Measurements from ENCODE around the gene PKD1L1.

The PKD1L1 gene

DNA sequence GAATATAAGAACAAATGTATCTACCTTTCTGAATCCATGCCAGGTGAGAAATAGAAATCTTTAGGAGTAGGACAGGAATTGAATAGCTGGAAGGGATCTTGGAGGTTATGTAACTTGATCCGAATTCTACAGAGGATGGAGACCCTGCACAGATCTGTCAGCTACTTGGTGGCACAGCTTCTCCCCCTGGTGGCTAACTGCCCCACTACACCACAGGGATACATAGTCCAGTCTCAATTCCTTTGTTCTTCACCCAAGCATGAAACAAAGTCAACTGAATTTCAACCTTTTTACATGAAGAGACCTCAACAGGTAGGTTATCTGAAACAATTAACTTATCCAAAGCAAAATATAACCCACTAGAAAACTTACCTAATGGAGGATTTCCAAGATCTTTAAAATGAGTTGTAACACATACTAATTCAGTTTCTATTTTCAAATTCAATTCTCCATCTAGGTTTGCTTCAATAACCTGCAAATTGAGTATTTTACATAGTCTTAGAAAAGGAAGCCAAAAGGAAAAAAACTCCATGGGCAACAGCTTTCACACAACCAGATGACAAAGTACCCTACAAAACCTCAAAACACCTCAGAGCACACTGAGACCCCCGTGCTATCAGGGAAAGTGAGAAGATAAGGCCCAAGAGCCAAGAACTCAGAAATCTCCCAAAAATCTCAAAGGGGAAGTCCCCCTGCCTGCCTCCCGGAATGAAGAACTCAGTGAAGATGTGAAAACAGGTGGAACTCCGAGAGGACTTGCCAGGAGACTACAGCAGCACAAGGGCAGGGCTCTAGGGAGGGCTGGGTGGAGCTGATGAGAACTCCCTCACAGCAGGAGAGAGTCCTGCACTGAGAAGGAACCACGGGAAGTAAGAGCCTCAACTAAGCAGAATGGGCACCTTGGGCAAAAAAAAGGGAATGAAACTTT is 20.8 kb upstream of the PKD1L1 start:
- DNase-seq (ENCODE audit: low spot score) = no peak
- no peaks in the 10 kb centered on the region for H3K27me3 ChIP-seq (ENCODE audit: insufficient read depth, poor library complexity, severe bottlenecking)
- H3K27ac ChIP-seq (ENCODE audit: poor library complexity, severe bottlenecking) = no peak overlapping the region
- no peaks in the 10 kb centered on the region for H3K4me1 ChIP-seq (ENCODE audit: insufficient read depth, poor library complexity, severe bottlenecking)
- H3K9me3 ChIP-seq (ENCODE audit: severe bottlenecking) = no peaks in the 10 kb centered on the region
- TF ChIP-seq, protein P1, sequence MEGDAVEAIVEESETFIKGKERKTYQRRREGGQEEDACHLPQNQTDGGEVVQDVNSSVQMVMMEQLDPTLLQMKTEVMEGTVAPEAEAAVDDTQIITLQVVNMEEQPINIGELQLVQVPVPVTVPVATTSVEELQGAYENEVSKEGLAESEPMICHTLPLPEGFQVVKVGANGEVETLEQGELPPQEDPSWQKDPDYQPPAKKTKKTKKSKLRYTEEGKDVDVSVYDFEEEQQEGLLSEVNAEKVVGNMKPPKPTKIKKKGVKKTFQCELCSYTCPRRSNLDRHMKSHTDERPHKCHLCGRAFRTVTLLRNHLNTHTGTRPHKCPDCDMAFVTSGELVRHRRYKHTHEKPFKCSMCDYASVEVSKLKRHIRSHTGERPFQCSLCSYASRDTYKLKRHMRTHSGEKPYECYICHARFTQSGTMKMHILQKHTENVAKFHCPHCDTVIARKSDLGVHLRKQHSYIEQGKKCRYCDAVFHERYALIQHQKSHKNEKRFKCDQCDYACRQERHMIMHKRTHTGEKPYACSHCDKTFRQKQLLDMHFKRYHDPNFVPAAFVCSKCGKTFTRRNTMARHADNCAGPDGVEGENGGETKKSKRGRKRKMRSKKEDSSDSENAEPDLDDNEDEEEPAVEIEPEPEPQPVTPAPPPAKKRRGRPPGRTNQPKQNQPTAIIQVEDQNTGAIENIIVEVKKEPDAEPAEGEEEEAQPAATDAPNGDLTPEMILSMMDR (IDR thresholded peaks at IDR 0.05; ENCODE audit: poor library complexity, severe bottlenecking) = peak; percentile 79
- no peak overlapping the region for H3K4me3 ChIP-seq (ENCODE audit: severe bottlenecking)
- peak; percentile 67; the same call in 2 of the 3 replicates for ATAC-seq (ENCODE audit: low read depth)
- H3K36me3 ChIP-seq (ENCODE audit: low read depth) = peaks cover 90% of the 10 kb centered on the region

DNA sequence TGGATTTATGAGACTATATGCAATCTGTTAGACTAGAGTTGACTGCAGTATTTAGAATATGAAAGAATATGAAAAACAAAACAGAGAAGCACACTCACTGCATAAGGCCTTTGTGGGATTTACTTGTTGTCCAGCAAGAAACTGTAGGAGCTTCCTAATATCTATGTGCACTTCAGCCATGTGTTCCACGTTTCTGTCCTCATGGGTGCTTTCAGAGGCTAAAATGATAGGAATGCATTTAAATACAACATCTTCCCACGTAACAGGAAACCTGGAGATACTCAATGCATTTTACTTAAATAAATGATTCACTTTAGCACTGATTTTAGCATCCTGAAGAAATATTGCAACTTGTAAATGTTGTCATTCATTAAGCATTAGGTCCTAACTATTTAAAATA is 19.4 kb upstream of the PKD1L1 start:
- Histone ChIP-seq H3K9me3 (ENCODE audit: severe bottlenecking) (no peaks in the 10 kb centered on the region), H3K27ac (ENCODE audit: poor library complexity, severe bottlenecking) (no peak overlapping the region), H3K4me1 (ENCODE audit: insufficient read depth, poor library complexity, severe bottlenecking) (no peaks in the 10 kb centered on the region), H3K27me3 (ENCODE audit: insufficient read depth, poor library complexity, severe bottlenecking) (no peaks in the 10 kb centered on the region), H3K4me3 (ENCODE audit: severe bottlenecking) (no peak overlapping the region), H3K36me3 (ENCODE audit: low read depth) (peaks cover 89% of the 10 kb centered on the region)
- no peak for ATAC-seq (ENCODE audit: low read depth)
- no peak for DNase-seq (ENCODE audit: low spot score)
- TF ChIP-seq, protein P1 (IDR thresholded peaks at IDR 0.05; ENCODE audit: poor library complexity, severe bottlenecking) = no peak

DNA sequence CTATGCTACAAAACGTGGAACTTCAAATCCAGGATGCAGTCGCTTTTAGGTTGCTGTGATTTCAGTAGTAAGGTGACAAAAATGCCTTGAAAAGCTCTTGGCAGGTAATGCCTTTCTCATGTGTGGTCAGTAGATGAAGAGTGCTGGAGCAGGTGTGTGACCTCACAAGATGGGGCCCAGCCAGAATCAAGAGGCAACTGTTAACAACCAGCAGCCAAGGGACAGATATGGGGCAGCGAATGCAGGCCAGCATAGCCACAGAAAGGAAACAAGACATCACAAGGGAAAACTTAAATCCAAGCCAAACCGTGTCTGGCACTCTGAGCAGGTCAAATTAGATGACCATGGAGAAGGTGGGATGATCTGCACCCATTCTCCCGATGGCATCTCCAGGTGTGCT is 18.9 kb upstream of the PKD1L1 start:
- TF ChIP-seq, protein P1 (IDR thresholded peaks at IDR 0.05; ENCODE audit: poor library complexity, severe bottlenecking) = no peak
- H3K27ac ChIP-seq (ENCODE audit: poor library complexity, severe bottlenecking) = no peak overlapping the region
- no peaks in the 10 kb centered on the region for H3K4me1 ChIP-seq (ENCODE audit: insufficient read depth, poor library complexity, severe bottlenecking)
- no peak for ATAC-seq (ENCODE audit: low read depth)
- H3K9me3 ChIP-seq (ENCODE audit: severe bottlenecking) = no peaks in the 10 kb centered on the region
- DNase-seq (ENCODE audit: low spot score) = no peak
- peaks cover 87% of the 10 kb centered on the region for H3K36me3 ChIP-seq (ENCODE audit: low read depth)
- no peaks in the 10 kb centered on the region for H3K27me3 ChIP-seq (ENCODE audit: insufficient read depth, poor library complexity, severe bottlenecking)
- no peak overlapping the region for H3K4me3 ChIP-seq (ENCODE audit: severe bottlenecking)

DNA sequence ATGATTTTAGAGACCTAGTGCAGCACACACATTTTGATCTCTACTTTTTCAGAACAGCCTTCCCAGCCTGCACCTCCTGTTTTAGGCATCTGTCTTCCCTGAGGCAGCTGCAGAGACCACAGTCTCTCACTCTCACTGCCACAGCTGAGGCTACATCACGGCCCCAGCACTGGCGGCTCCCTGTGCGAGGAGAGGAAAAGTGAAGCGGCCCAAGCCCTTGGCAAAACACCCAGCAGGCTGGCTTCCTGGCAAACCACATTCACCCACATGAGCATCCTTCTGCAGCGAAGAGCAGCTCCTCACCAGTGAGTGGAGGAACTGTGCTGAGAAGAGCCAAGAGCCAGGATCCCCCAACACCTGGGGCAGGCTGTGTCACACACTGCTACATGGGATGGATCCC is 17.2 kb upstream of the PKD1L1 start:
- H3K9me3 ChIP-seq (ENCODE audit: severe bottlenecking) = no peaks in the 10 kb centered on the region
- no peaks in the 10 kb centered on the region for H3K4me1 ChIP-seq (ENCODE audit: insufficient read depth, poor library complexity, severe bottlenecking)
- no peaks in the 10 kb centered on the region for H3K27me3 ChIP-seq (ENCODE audit: insufficient read depth, poor library complexity, severe bottlenecking)
- no peak overlapping the region for H3K4me3 ChIP-seq (ENCODE audit: severe bottlenecking)
- peaks cover 82% of the 10 kb centered on the region for H3K36me3 ChIP-seq (ENCODE audit: low read depth)
- TF ChIP-seq, protein P1 (IDR thresholded peaks at IDR 0.05; ENCODE audit: poor library complexity, severe bottlenecking) = no peak
- H3K27ac ChIP-seq (ENCODE audit: poor library complexity, severe bottlenecking) = no peak overlapping the region
- ATAC-seq (ENCODE audit: low read depth) (no peak), DNase-seq (ENCODE audit: low spot score) (no peak)

DNA sequence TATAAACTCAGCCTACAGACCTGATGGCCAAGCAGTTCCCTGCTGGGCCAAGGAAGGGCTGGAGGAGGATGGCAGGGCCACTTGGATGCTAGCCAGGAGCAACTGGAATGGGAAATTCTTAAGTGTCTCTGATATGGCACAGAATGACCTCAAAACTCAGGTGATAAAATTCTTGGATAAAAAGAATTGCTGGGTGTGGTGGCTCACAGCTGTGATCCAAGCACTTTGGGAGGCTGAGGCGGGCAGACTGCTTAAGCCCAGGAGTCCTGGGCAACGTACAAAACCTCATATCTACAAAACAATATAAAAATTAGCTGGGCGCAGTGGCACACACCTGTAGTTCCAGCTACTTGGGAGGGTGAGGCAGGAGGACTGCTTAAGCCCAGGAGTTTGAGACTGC is 14.0 kb upstream of the PKD1L1 start:
- Histone ChIP-seq H3K9me3 (ENCODE audit: severe bottlenecking) (no peaks in the 10 kb centered on the region), H3K36me3 (ENCODE audit: low read depth) (peaks cover 69% of the 10 kb centered on the region), H3K4me1 (ENCODE audit: insufficient read depth, poor library complexity, severe bottlenecking) (no peaks in the 10 kb centered on the region), H3K27ac (ENCODE audit: poor library complexity, severe bottlenecking) (no peak overlapping the region), H3K27me3 (ENCODE audit: insufficient read depth, poor library complexity, severe bottlenecking) (no peaks in the 10 kb centered on the region), H3K4me3 (ENCODE audit: severe bottlenecking) (no peak overlapping the region)
- TF ChIP-seq, protein P1 (IDR thresholded peaks at IDR 0.05; ENCODE audit: poor library complexity, severe bottlenecking) = no peak
- no peak for ATAC-seq (ENCODE audit: low read depth)
- DNase-seq (ENCODE audit: low spot score) = no peak
